Sigmoid colon (tissue), 7 donors: ENCODE measurements around the gene EDDM13. TPM values are rescaled to one million over a fixed set of nuclear protein-coding genes. Genes with fewer than 3 reads are reported as not detected.
"Not testable (repeated sequence)": the region's sequence is repeated elsewhere in the genome, so short reads cannot be mapped to it uniquely, and the experiment has no call there.

ENCODE experiments used
- DNase-seq: peaks from one replicate; pipeline ENCODE4 v3.0.0-alpha.2; 2019
- H3K27ac ChIP-seq, 4 donors: fragments of 200-600 bp; sonication (generic); one replicate each; pipeline ENCODE4 v1.5.1; 2016 to 2019; ENCODE audit warnings: mild to moderate bottlenecking in 1 of 4
- H3K27me3 ChIP-seq, 3 donors: fragments of 200-600 bp; sonication (generic); one replicate each; pipeline ENCODE4 v1.5.1; 2019; ENCODE audit warnings: mild to moderate bottlenecking in 1 of 3
- H3K36me3 ChIP-seq, 4 donors: fragments of 200-600 bp; sonication (generic); one replicate each; pipeline ENCODE4 v1.5.1; 2016 to 2019
- H3K4me1 ChIP-seq, 4 donors: fragments of 200-600 bp; sonication (generic); one replicate each; pipeline ENCODE4 v1.5.1; 2017 to 2019
- H3K4me3 ChIP-seq, 4 donors: fragments of 200-600 bp; sonication (generic); one replicate each; pipeline ENCODE4 v1.5.1; 2017 to 2019; ENCODE audit warnings: mild to moderate bottlenecking in 2 of 4, moderate library complexity in 1 of 4
- H3K9me3 ChIP-seq, 4 donors: fragments of 200-600 bp in 3 of 4; sonication (generic) in 3 of 4; one replicate each; pipeline versions ENCODE4 v1.5.1 to v1.6.1; 2013 to 2019
- EP300 ChIP-seq, 4 donors: sonication (generic); formaldehyde crosslinking; IDR thresholded peaks; one replicate each; pipeline ENCODE4 v1.6.1; 2017; ENCODE audit warnings: antibody characterized with exemption in 4 of 4
- POLR2A ChIP-seq, 2 donors: fragments of 450-650 bp; IDR thresholded peaks; one replicate each; pipeline ENCODE4 v1.6.1; 2016; ENCODE audit warnings: antibody characterized with exemption in 2 of 2, mild to moderate bottlenecking in 2 of 2, moderate library complexity in 2 of 2
- POLR2AphosphoS5 ChIP-seq, 4 donors: sonication (generic); formaldehyde crosslinking; IDR thresholded peaks; one replicate each; pipeline ENCODE4 v1.6.1; 2017; ENCODE audit warnings: antibody characterized with exemption in 4 of 4
- WGBS, 2 donors: extraction: QIAGEN DNeasy Blood & Tissue Kit; methylation state at CpG; one replicate each; pipeline ENCODE4 v1.1.7; 2013; 5-methylcytosine and 5-hydroxymethylcytosine counted together
- intact Hi-C: fragments of 100-400 bp; cut with DNase I; formaldehyde crosslinking; loops from one replicate; pipeline ENCODE4 v1.15.1; 2023
- polyA plus RNA-seq, 3 donors: library from polyadenylated mRNA; stranded (reverse); fragments of 200-250 nt; gene quantifications; one replicate each; pipeline ENCODE4 v1.2.3, GENCODE V29; 2013
- total RNA-seq, 4 donors: library from RNA; depleted of rRNA; stranded (reverse); fragments of >200 nt; gene quantifications; one replicate each; pipeline ENCODE4 v1.1.0, GENCODE V29; 2016
- TF ChIP-seq, protein P1 (sequence below), 4 experiments: fragments of 450-650 bp in 3 of 4; fragments of 200-600 bp in 1 of 4; IDR thresholded peaks; one replicate each; pipeline ENCODE4 v1.5.1; 2016 to 2019; ENCODE audit warnings: antibody characterized with exemption in 4 of 4, mild to moderate bottlenecking in 3 of 4, moderate library complexity in 2 of 4
- donor health status: healthy with polysubstance abuse.
- donor health status: Bipolar disorder and iron deficiency.
- donor health status: healthy.

The EDDM13 gene
- total and polyA plus RNA-seq, 7 donors: 0.32 to 10.8 TPM; not detected in 5

- H3K9me3 ChIP-seq: peaks cover 0 to 9% (median 3%) of the 10 kb centered on the region in 4 donors
These were observed 60.1 kb downstream of the EDDM13 start for GRCh38 chr19:56332695-56333094.

DNA sequence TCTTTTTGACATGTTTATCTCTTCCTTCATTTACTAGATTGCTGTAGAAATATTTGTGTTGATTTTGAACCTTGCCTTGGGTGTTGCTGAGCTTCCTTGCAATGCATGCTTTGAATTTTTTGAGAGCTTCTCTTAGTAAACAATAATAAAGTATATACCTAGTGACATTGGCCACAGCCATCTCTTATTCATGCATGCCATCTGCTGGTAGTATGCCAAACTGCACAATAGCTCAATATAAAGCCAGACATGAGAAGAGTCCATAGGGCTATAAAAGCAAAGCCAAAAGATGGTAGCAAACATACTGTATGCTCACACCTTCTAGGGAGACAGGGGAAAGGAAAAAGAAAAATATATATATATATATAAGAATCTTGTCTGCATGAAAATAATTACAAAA lies 61.0 kb downstream of the EDDM13 start:
- H3K4me3 ChIP-seq: no peak overlapping the region
- no peaks in the 10 kb centered on the region for H3K36me3 ChIP-seq
- intact Hi-C loops: no loop called here
- peaks cover 0 to 9% (median 4%) of the 10 kb centered on the region in 4 donors for H3K9me3 ChIP-seq
- H3K27me3 ChIP-seq: no peaks in the 10 kb centered on the region
- TF ChIP-seq EP300 (IDR thresholded peaks at IDR 0.05): no peak
- TF ChIP-seq, protein P1, sequence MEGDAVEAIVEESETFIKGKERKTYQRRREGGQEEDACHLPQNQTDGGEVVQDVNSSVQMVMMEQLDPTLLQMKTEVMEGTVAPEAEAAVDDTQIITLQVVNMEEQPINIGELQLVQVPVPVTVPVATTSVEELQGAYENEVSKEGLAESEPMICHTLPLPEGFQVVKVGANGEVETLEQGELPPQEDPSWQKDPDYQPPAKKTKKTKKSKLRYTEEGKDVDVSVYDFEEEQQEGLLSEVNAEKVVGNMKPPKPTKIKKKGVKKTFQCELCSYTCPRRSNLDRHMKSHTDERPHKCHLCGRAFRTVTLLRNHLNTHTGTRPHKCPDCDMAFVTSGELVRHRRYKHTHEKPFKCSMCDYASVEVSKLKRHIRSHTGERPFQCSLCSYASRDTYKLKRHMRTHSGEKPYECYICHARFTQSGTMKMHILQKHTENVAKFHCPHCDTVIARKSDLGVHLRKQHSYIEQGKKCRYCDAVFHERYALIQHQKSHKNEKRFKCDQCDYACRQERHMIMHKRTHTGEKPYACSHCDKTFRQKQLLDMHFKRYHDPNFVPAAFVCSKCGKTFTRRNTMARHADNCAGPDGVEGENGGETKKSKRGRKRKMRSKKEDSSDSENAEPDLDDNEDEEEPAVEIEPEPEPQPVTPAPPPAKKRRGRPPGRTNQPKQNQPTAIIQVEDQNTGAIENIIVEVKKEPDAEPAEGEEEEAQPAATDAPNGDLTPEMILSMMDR (IDR thresholded peaks at IDR 0.05): peak in 2 of 4 experiments; percentile 15 to 29
- no peaks in the 10 kb centered on the region for H3K4me1 ChIP-seq
- DNase-seq: no peak
- H3K27ac ChIP-seq: no peak overlapping the region

More at GRCh38 chr19:56332695-56333094, 60.1 kb downstream of the EDDM13 start:
- H3K4me3 ChIP-seq: no peak overlapping the region
- no peaks in the 10 kb centered on the region for H3K36me3 ChIP-seq
- intact Hi-C loops: no loop called here
- DNase-seq: no peak
- no peaks in the 10 kb centered on the region for H3K4me1 ChIP-seq
- no peaks in the 10 kb centered on the region for H3K27me3 ChIP-seq
- TF ChIP-seq, protein P1 (IDR thresholded peaks at IDR 0.05): no peak
- TF ChIP-seq POLR2A (IDR thresholded peaks at IDR 0.05): no peak
- no peak for TF ChIP-seq POLR2AphosphoS5 (IDR thresholded peaks at IDR 0.05)
- no peak for TF ChIP-seq EP300 (IDR thresholded peaks at IDR 0.05)
- no peak overlapping the region for H3K27ac ChIP-seq

GRCh38 chr19:56335371-56335770 lies 62.8 kb downstream of the EDDM13 start:
- H3K4me3 ChIP-seq, H3K36me3 ChIP-seq, DNase-seq, H3K27me3 ChIP-seq, H3K9me3 ChIP-seq, intact Hi-C loops, H3K27ac ChIP-seq, H3K4me1 ChIP-seq: not testable (repeated sequence)

DNA sequence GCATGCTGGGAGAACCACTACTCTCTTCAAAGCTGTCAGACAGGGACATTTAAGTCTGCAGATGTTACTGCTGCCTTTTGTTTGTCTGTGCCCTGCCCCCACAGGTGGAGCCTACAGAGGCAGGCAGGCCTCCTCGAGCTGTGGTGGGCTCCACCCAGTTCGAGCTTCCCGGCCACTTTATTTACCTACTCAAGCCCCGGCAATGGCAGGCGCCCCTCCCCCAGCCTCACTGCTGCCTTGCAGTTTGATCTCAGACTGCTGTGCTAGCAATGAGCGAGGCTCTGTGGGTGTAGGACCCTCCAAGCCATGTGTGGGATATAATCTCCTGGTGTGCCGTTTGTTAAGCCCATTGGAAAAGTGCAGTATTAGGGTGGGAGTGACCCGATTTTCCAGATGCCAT lies 64.5 kb downstream of the EDDM13 start:
- H3K4me1 ChIP-seq, H3K27me3 ChIP-seq, H3K9me3 ChIP-seq, H3K4me3 ChIP-seq, DNase-seq, intact Hi-C loops, H3K36me3 ChIP-seq, H3K27ac ChIP-seq: not testable (repeated sequence)
- 59 to 81% methylated on average over 8 of the region's 8 CpGs for WGBS, 2 donors

GRCh38 chr19:56339031-56339430 lies 66.5 kb downstream of the EDDM13 start:
- H3K9me3 ChIP-seq, H3K36me3 ChIP-seq, H3K4me3 ChIP-seq, DNase-seq, H3K4me1 ChIP-seq, intact Hi-C loops, H3K27ac ChIP-seq, H3K27me3 ChIP-seq: not testable (repeated sequence)
- WGBS, 2 donors: 86 to 88% methylated on average over 6 to 8 of the region's 10 CpGs

GRCh38 chr19:56341948-56342347 lies 69.4 kb downstream of the EDDM13 start:
- no peaks in the 10 kb centered on the region for H3K4me1 ChIP-seq
- H3K27ac ChIP-seq: no peak overlapping the region
- peaks cover 0 to 3% (median 1%) of the 10 kb centered on the region in 4 donors for H3K9me3 ChIP-seq
- no peak for DNase-seq
- intact Hi-C loops: loop anchor here (10.0 kb wide), 1 partner anchor 167 kb away; the partner anchor contains the start of gene GALP
- H3K27me3 ChIP-seq: no peaks in the 10 kb centered on the region
- TF ChIP-seq POLR2A (IDR thresholded peaks at IDR 0.05) (no peak), EP300 (IDR thresholded peaks at IDR 0.05) (no peak), POLR2AphosphoS5 (IDR thresholded peaks at IDR 0.05) (no peak)
- TF ChIP-seq, protein P1 (IDR thresholded peaks at IDR 0.05): no peak
- no peak overlapping the region for H3K4me3 ChIP-seq
- H3K36me3 ChIP-seq: no peaks in the 10 kb centered on the region
